Measurements from ENCODE around the gene PHLPP1.

DNA sequence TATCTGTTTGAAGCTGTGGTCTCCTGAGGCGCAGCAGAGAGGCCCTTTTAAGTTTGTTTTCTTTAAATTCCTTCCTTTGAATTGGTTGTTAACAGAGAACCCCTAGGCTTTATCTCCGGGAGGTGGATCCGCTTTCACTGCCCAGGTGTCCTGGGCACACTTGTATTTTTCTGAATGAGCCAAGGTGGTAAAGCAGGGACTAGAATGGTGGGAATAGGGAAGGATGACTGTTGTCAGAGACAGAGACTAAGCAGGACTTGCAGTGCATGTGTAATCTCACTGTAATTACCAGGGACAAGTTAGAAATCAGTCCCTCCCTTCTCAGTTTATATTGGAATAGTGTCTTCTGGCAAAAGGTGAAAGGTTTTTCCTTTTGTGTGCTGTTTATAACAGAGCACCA, 72.8 kb downstream of the PHLPP1 start:
- TF ChIP-seq CTCF (IDR thresholded peaks at IDR 0.05) (no peak), EP300 (IDR thresholded peaks at IDR 0.05) (no peak), POLR2AphosphoS5 (IDR thresholded peaks at IDR 0.05) (no peak), POLR2A (IDR thresholded peaks at IDR 0.05) (no peak)

Measured in suprapubic skin (tissue), 4 donors.